CD4-positive, alpha-beta T cell treated with Interleukin-1 beta for 1 hour (primary cell): Measurements from ENCODE around the gene BORCS5.
"Not testable (repeated sequence)": the region's sequence is repeated elsewhere in the genome, so short reads cannot be mapped to it uniquely, and the experiment has no call there.

Experiments used
- DNase-seq, 2 donors: peaks; one replicate each; pipeline ENCODE4 v3.0.0-alpha.2; 2020 to 2022

BORCS5 gene

DNA sequence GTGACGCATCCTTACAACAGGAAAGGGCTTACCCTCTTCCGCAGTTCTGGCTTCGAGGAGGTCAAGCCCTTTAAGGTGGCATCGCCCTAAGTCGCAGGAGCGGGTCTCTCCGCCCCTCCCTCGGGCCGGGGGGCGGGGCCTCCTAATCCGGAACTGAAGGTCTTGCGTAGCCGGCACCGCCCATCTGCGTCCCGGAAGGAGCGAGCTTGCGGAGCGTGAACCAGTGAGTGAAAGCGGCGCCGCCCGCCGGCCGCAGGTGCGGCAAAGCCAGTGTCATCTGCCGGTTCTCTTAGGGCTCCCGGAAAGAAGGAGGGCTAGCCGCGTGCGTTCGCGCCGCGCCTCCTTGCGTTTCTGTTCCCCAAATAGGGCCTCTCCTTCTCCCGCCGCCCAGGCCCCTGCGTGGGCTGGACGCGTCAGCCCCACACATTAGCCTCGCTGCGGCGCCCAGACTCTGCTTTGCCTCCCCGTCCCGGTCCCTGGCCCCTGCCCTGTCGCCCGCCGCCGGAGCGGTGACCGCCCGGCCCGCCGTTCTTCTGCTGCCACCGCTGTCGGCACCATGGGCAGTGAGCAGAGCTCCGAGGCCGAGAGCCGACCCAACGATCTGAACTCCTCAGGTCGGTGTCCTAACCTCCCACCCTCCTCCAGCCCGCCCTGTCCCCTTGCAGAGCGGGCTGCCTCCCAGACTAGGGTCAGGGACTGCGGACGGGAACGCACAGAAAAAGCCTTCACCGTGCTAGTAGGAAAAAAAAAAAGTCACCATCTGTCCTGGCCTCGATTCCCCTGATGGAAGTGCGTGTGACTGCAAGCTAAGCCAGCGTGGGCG lies at the start of gene BORCS5:
Gene BORCS5 (plus strand): TSS at position 183 of the 823 bp plus-strand sequence. CDS start 374 bp downstream, at position 557.
- DNase-seq: peak; percentile 98 to 99

DNA sequence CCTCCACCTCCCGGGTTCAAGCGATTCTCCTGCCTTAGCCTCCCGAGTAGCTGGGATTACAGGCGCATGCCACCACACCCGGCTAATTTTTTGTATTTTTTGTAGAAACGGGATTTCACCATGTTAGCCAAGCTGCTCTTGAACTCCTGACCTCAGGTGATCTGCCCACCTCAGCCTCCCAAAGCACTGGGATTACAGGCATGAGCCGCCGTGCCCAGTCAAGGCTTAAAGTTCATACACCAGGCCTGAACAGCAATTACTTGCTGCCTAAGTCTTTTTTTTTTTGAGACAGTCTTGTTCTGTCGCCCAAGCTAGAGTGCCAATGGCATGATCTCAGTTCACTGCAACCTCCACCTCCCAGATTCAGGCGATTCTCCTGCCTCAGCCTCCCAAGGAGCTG lies 46.2 kb upstream of the BORCS5 start:
- DNase-seq: not testable (repeated sequence)

DNA sequence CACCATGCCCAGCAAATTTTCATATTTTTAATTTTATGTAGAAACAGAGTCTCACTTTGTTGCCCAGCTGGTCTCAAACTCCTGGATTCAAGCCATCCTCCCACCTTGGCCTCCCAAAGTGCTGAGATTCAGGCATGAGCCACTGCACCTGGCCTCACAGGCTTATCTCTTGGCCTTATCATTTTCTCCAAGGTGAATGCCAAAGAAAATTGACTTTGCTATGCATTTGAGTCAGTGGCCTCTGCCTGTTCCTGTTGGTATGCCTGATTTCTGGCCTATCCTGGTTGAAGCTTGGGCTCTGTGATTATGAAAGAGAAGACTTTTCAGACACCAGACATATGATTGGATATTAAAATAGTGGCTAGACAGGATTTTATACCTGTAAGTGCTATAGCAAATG lies 41.0 kb upstream of the BORCS5 start:
- no peak for DNase-seq

DNA sequence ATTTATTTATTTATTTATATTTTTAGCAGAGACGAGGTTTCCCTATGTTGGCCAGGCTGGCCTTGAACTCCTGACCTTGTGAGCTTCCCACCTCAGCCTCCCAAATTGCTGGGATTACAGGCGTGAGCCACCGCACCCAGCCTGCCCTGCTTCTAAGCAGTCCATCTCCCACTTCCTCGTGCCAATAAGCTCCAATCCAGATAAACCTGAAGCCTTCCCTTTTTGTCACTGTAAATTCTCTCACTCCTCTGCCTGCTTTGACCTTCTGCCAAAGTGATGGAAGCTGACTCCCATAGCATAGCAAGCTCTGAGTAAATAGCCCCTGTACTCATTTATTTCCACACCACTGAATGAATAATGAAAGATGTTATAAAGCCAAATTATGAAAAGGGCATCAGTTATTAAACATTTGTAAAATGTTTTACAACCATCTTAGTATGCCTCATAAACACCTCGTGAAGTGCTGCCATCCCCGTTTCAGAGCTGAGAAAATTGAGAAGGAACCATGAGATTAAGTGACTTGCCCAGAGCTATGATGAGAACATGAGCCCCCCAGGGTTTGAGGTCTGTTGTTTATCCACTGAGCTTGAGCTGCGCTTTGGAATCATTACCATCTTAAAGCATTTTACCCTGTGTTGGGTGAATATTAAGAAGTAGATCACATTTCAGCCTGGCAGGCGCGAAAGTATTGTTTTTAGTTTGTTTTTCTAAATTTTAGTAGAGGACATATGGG lies 37.3 kb upstream of the BORCS5 start:
- no peak for DNase-seq

DNA sequence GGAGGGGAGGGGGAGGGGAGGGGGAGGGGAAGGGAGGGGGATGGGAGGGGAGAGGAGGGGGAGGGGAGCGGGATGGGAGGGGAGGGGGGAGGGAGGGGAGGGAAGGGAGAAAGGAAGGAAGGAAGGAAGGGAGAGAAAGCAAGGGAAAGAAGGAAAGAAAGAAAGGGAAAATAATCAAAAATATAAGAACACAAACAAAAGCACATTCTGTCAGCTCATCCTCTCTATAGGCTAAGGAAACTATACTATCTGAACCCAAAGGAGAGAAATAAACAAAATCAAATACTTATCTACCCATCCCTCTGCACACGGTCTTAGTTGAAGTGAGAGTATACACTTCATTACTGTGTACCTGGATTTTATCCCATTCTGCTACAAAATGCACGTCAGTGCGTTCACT lies 33.8 kb upstream of the BORCS5 start:
- DNase-seq: no peak

DNA sequence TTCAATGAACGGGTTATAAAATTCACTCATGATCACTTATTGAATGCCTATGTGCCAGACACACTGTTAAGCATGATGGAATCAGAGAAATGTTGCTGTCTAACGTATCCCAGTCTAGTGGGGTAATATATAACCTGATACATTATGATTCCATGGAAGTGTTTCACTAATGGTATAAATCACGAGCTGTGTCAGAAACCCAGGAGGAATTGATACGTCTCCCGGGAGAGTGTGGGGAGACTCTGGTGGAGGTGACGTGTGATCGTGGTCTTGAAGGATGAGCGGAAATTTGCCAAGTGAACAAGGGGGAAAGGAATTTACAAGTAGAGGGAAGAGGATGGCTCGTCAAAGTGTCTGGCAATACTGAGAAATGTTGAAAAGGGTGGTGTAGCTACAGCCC lies 33.3 kb upstream of the BORCS5 start:
- no peak for DNase-seq

DNA sequence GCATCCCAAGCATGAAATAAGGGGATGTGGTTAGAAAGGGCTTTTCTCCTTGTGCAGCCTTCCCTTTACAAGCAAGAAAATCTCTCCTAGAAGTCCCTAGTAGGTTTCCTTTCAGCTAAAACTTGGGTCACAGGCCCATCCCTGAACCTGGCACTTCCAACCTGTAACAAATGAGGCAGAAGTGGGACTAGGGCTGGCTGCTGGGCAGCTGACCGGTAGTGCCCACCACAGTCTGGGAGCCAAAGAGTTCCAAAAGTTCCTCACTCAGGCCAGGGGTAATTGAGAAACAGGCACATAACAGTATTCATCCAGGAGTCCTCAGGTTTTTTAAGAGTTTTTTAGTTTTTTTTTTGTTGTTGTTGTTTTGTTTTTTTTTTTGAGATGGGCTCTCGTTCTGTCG lies 30.6 kb upstream of the BORCS5 start:
- DNase-seq: no peak

DNA sequence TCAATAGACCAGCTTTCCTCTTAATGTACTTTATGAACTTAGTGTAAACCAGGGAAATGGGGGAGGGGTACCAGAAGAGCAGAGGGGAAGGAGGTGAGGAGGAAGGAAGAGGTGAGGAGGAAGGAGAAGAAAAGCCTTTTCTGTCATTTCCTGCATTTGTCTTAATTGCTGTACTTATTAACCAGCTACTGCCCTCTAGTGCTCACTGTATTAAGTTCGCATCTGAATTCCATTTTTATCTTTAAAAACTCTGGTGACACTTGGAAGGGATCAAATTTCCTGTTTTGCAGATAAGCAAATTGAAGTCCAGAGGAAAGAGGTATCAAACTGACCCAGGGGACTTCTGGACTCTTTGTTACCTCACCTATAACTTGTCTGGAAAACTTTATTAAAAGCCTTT lies 29.1 kb upstream of the BORCS5 start:
- DNase-seq: peak in 1 of 2 donors; percentile 63

DNA sequence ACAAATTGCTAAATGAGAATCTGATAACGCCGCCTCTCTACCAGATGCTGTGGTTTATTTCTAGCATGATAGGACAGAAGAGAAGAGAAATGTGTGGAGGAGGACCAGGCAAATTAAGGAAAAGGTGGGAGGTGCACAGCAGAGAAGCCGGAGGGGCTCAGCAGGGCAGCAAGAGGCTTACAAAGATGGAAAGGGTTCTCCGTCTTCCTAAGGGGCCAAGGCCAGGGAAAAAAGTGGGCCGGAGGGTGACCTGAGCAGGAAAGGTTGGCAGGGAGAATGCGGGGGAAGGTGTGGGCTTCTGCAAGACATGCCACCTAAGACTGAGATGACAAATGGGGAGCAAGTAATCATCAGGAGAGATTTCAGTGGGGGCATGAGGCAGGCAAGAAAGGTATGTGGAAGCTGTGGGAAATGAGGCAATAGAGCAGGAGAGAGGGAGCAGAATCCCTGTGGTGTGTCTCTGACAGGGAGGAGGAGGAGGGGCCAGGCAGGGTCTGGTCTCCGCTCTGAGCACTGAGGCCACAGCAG lies 25.6 kb upstream of the BORCS5 start:
- no peak for DNase-seq

DNA sequence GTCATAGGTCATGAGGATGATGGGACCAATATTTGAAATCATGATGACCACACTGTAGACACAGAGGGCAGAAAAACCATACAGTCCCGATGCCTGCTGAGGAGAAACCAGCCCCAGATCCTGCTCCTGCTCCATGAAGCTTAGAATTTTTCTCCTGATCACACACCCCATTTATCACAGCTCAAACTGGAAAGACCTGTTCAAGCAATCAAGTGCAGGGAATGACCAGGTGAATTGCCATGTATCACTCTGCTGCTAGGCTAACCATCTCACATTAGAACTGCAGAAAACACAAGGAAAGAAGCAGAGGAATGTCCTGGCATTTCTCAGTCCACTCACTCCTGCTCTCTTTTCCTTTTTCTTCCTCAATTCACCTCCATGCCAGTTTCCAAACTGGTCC lies 25.0 kb upstream of the BORCS5 start:
- no peak for DNase-seq

DNA sequence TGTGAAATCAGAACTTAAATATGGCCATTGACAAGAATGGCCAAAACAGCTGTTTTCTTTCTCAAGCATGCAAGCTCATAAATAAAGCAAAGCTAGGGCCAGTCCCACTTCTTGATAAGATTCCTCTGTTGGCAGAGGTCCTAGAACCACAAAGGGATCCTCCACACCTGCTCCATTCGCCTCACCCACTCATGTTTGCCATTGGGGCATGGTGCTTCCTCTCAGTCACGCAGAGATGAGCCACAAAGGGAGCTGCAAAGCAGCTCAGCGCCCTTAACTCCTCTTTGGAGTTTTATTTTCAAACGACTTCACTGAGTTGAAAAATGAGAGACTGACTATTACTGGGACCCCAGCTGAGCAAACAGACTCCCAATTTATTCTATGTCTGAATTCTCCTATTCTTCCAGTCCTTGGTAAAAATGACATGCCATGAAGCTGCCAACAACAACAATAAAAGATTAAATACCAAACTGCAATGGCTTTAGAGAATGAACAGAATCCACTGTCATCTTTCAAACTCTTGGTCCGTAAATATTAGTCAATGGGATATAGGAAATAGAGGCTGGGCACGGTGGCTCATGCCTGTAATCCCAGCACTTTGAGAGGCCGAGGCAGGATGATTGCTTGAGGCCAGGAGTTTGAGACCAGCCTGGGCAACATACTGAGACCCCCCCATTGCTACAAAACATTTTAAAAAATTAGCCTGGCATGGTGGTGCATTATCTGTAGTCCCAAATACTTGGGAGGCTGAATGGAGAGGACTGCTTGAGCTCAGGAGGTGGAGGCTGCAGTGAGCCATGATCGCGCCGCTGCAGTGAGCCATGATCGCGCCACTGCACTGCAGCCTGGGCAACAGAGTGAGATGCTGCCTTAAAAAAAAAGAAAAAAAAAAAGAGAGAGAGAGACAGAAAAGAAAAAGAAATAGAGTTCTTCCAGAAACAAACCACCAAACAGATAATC lies 23.2 kb upstream of the BORCS5 start:
- DNase-seq: no peak

DNA sequence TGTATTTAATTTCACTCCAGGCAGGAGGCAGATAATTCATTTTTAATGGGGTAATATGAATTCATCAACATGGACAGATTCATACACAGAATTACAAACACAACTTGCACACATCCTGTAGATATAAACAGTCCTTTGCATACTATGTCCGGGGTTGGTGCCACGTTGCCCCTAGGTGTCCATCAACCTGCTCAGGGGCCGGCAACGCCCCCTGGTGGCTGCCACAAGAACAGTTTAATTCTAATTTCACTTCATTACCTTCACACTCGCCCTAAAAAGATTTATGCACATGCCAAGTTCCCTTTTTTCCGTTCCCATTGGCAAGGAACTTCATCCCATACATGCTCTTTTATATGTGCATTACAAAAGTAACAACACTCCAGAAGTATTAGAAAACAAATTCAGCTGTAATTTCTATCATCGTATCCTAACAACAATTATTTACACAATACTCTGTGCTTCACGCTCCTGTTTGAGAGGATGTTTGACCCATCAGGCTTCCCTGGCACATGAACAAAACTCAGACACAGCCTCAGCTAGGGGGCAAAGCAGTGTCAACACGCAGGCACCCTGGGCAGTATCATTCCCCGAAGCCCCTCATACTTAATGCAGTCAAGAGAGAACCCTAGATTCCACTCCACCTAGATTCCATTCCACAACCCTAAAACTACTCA lies 22.4 kb upstream of the BORCS5 start:
- DNase-seq: peak; percentile 60 to 61

DNA sequence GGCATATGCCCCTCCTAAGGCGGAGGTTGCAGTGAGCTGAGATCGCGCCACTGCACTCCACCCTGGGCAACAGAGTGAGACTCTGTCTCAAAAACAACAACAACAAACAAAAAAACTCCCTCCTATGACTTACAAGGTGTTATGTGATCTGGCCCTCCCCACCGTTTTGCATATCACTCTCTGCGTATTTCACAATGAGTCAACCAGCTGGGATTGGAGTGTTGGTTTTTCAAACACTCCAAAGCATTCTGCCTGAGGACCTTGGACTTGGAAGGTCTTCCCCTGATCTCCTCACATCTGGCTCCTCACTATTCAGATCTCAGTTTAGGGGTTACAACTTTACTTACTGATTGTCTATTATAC lies 20.8 kb upstream of the BORCS5 start:
- no peak for DNase-seq

DNA sequence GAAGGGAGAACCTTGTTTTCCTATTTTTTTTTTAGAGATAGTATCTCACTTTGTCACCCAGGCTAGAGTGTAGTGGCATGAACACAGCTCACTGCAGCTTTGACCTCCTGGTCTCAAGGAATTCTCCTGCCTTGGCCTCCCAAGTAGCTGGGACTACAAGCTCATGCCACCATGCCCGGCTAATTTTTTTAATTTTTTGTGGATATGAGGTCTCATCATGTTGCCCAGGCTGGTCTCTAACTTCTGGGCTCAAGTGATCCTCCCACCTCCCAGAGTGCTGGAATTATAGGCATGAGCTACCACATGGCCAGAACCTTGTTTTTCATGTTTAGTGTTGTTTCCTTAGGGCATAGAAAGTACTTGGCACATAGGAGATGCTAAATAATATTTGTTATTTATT lies 20.4 kb upstream of the BORCS5 start:
- DNase-seq: no peak

DNA sequence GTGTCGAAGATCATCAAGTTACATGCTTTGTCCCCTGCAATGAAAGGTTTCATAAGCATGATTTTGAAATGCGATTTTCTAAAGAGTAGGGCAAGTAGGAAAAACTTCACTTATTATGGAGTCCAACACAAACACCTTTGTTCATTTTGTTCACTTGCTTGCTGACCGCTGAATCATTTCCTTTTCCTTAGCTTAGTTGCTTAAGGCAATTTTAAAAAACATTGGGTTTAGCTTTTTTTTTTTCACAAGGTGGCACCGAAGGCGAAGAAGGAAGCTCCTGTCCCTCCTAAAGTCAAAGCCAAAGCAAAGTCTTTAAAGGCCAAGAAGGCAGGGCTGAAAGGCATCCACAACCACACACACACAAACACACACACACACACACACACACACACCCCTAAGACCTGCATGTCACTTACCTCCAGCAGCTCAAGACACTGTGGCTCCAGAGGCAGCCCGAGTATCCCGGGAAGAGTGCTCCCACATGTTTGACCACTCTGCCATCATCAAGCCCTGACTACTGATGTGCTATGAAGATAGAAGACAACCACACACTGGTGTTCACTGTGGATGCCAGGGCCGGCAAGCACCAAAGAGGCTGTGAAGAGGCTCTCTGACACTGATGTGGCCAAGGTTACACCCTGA lies 18.2 kb upstream of the BORCS5 start:
- DNase-seq: no peak

DNA sequence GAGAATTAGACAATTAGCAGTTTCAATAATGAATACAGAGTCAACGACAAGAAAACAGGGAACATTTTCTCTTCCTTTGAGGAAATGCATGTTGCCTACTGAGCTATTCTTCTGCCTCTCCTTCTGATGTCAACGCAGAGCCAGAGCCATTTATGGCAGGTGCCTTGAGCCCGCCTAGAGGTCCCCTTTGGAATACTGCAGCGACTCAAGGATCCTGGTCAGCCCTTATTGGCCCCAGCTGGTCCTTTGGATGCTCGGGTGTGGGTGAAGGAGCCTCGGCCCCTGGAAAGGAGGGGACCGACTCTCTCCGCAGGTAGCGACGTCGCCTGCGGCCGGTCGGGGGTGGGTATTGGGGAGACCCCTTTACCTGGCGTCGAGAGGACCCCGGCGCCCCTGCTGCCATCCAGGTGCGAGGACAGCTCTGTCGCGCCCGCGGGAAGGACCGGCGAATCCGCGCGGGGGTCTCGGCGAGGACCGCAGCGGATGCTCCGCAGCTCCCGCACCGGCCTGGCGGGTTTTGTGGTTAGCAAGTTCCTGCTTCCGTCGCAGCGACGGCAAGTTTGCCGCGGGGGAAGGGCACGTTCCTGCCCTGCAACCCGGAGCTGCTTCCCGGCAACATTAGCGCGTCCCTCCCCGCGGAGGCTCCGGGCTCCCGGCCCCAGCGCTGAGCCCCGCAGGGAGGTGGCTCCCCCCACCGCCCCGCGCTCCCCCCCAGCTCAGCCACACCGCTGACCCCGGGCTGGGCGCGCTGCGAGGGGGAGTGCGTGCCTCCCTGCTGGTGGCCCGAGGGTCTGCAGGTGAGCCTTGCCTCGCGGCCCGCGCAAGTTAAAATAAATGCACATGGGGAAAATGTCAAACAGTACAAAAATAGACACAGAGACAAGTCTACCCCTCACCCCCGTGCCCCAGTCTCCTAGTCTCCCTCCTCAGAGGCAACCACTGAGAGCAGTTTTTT lies 6.9 kb upstream of the BORCS5 start, which contains the start of gene MANSC1:
Gene MANSC1 (minus strand): TSS at position 532 of the 955 bp plus-strand sequence. CDS start 6,928 bp downstream, outside the sequence.
- DNase-seq: peak; percentile 57 to 62

DNA sequence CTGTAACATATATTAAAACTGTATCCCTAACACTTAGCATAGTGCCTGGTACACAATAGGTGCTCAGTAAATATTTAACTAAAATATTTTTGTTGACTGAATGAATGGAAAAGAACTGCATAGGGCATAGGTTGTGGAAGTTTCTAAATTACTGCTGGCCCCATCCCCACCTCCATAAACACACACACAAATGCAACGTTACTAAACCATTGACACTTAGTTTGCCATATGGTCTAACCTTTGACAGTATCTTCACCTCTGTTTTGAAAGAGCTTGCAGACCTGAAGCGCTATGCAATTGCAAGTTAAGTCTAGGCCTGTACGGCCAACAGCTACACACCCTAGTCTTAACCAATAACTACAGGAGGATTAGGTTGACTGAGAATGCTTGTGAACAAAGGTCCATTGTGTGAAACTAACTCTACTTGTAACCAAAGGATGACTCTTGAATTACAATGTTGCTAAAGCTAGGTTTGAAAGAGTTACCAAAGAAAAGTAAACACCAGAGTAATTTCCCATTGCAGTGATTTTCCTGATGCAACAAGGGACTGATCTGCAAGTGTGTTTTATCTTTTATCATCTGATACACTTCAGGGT lies 5.9 kb upstream of the BORCS5 start:
- DNase-seq: no peak

DNA sequence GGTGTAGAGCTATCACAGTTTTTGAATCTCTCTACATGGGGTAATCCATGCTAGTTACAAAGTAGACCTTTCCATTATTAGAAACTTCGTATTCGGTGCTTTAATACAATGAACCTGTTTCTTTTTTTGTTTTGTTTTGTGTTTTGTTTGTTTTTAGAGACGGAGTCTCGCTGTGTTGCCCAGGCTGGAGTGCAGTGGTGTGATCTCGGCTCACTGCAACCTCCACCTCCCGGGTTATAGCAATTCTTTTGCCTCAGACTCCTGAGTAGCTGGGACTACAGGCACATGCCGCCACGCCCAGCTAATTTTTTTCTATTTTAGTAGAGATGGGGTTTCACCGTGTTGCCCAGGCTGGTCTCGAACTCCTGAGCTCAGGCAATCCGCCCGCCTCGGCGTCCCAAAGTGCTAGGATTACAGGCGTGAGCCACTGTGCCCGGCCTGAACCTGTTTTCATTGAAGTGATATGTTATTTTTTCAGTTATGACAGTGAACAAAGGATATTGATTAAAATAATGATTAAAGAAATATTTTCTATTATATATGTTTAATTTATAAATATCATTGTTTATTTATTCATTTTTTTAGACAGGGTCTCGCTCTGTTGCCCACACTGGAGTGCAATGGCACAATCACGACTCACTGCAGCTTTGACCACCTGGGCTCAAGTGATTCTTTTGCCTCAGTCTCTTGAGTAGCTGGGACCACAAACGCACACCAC lies 5.3 kb upstream of the BORCS5 start:
- DNase-seq: not testable (repeated sequence)

DNA sequence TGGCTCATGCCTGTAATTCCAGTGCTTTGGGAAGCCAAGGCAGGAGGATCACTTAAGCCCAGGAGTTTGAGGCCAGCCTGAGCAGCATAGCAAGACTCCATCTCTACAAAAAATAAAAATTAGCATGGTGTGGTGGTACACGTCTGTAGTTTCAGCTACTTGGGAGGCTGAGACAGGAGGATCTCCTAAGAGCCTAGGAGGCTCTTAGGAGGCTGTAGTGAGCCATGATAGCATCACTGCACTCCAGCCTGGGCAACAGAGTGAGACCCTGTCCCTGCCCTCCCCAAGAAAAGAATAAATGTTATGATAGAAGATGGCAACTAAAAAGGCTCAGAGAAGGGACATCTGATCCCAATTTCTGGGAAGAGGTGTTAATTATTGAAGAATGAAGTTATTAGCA lies 3.6 kb upstream of the BORCS5 start:
- DNase-seq: no peak
